ELR (cell line): ENCODE data around the gene PCDHGC3.

Experiments
- DNase-seq: peaks from one replicate; pipeline ENCODE4 v3.0.0-alpha.2; 2015; ENCODE audit warnings: low read depth

PCDHGC3 gene

GRCh38 chr5:141523991-141524390 is 48.2 kb downstream of the PCDHGC3 start:
- DNase-seq, result no peak

- peak; percentile 94 for DNase-seq
Measured at GRCh38 chr5:141524604-141525597, 49.1 kb downstream of the PCDHGC3 start.

GRCh38 chr5:141525653-141526052 is 49.9 kb downstream of the PCDHGC3 start:
- no peak for DNase-seq

GRCh38 chr5:141527426-141527825 is 51.7 kb downstream of the PCDHGC3 start:
- no peak for DNase-seq
